Measurements from ENCODE around the gene SERPINF2. TPM values are rescaled to one million over a fixed set of nuclear protein-coding genes. Genes with fewer than 3 reads are reported as not detected.
A peak's percentile ranks its signal among the peaks of the same experiment; 100 is the strongest.

The SERPINF2 gene
- total and polyA plus RNA-seq, 2 donors, result 4.3 to 31.0 TPM

GRCh38 chr17:1753767-1754429 is 11.2 kb downstream of the SERPINF2 start:
- peaks cover 4 to 15% of the 10 kb centered on the region in 2 donors for H3K4me1 ChIP-seq (ENCODE audit: control insufficient read depth in 2 of 2, insufficient read depth in 2 of 2, low read length in 2 of 2)
- DNase-seq (ENCODE audit: low read depth in 6 of 9, low spot score in 9 of 9), result no peak

GRCh38 chr17:1754430-1755112 is 11.9 kb downstream of the SERPINF2 start:
- Histone ChIP-seq H3K27me3 (ENCODE audit: control insufficient read depth in 2 of 2, insufficient read depth in 1 of 2, low read length in 1 of 2) (peaks cover 0 to 3% of the 10 kb centered on the region in 2 donors), H3K27ac (ENCODE audit: low read depth in 1 of 2, low read length in 1 of 2) (no peak overlapping the region), H3K9me3 (ENCODE audit: control insufficient read depth in 2 of 2, insufficient read depth in 1 of 2, low read length in 1 of 2) (no peaks in the 10 kb centered on the region), H3K36me3 (ENCODE audit: control insufficient read depth in 2 of 2, insufficient read depth in 2 of 2, low read length in 1 of 2) (no peaks in the 10 kb centered on the region), H3K4me3 (ENCODE audit: low read length in 2 of 2) (no peak overlapping the region), H3K4me1 (ENCODE audit: control insufficient read depth in 2 of 2, insufficient read depth in 2 of 2, low read length in 2 of 2) (peaks cover 4 to 15% of the 10 kb centered on the region in 2 donors)
- WGBS, result 90% methylated on average over 25 of the region's 25 CpGs
- no peak for DNase-seq (ENCODE audit: low read depth in 6 of 9, low spot score in 9 of 9)

More at GRCh38 chr17:1753767-1754429, 11.2 kb downstream of the SERPINF2 start:
- WGBS, result 88% methylated on average over 23 of the region's 23 CpGs
- peaks cover 0 to 3% of the 10 kb centered on the region in 2 donors for H3K27me3 ChIP-seq (ENCODE audit: control insufficient read depth in 2 of 2, insufficient read depth in 1 of 2, low read length in 1 of 2)
- no peaks in the 10 kb centered on the region for H3K9me3 ChIP-seq (ENCODE audit: control insufficient read depth in 2 of 2, insufficient read depth in 1 of 2, low read length in 1 of 2)
- H3K36me3 ChIP-seq (ENCODE audit: control insufficient read depth in 2 of 2, insufficient read depth in 2 of 2, low read length in 1 of 2), result no peaks in the 10 kb centered on the region
- H3K27ac ChIP-seq (ENCODE audit: low read depth in 1 of 2, low read length in 1 of 2), result no peak overlapping the region
- H3K4me3 ChIP-seq (ENCODE audit: low read length in 2 of 2), result no peak overlapping the region

DNA sequence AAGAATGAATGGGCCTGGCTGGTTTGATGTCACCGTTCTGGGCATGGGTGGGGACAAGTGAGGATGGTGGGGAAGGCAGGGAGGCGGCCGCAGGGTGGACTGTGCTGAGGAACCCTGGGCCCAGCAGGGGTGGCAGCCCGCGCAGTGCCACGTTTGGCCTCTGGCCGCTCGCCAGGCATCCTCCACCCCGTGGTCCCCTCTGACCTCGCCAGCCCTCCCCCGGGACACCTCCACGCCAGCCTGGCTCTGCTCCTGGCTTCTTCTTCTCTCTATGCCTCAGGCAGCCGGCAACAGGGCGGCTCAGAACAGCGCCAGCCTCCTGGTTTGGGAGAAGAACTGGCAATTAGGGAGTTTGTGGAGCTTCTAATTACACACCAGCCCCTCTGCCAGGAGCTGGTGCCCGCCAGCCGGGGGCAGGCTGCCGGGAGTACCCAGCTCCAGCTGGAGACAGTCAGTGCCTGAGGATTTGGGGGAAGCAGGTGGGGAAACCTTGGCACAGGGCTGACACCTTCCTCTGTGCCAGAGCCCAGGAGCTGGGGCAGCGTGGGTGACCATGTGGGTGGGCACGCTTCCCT is 12.7 kb downstream of the SERPINF2 start:
- Histone ChIP-seq H3K9me3 (ENCODE audit: control insufficient read depth in 2 of 2, insufficient read depth in 1 of 2, low read length in 1 of 2) (no peaks in the 10 kb centered on the region), H3K27me3 (ENCODE audit: control insufficient read depth in 2 of 2, insufficient read depth in 1 of 2, low read length in 1 of 2) (peaks cover 0 to 3% of the 10 kb centered on the region in 2 donors), H3K36me3 (ENCODE audit: control insufficient read depth in 2 of 2, insufficient read depth in 2 of 2, low read length in 1 of 2) (no peaks in the 10 kb centered on the region), H3K27ac (ENCODE audit: low read depth in 1 of 2, low read length in 1 of 2) (no peak overlapping the region), H3K4me3 (ENCODE audit: low read length in 2 of 2) (no peak overlapping the region), H3K4me1 (ENCODE audit: control insufficient read depth in 2 of 2, insufficient read depth in 2 of 2, low read length in 2 of 2) (peaks cover 4 to 15% of the 10 kb centered on the region in 2 donors)
- no peak for DNase-seq (ENCODE audit: low read depth in 6 of 9, low spot score in 9 of 9)
- 94% methylated on average over 20 of the region's 20 CpGs for WGBS

- Histone ChIP-seq H3K9me3 (ENCODE audit: control insufficient read depth in 2 of 2, insufficient read depth in 1 of 2, low read length in 1 of 2) (no peaks in the 10 kb centered on the region), H3K27me3 (ENCODE audit: control insufficient read depth in 2 of 2, insufficient read depth in 1 of 2, low read length in 1 of 2) (peaks cover 0 to 3% of the 10 kb centered on the region in 2 donors), H3K4me3 (ENCODE audit: low read length in 2 of 2) (no peak overlapping the region), H3K27ac (ENCODE audit: low read depth in 1 of 2, low read length in 1 of 2) (no peak overlapping the region), H3K36me3 (ENCODE audit: control insufficient read depth in 2 of 2, insufficient read depth in 2 of 2, low read length in 1 of 2) (no peaks in the 10 kb centered on the region), H3K4me1 (ENCODE audit: control insufficient read depth in 2 of 2, insufficient read depth in 2 of 2, low read length in 2 of 2) (peaks cover 4 to 13% of the 10 kb centered on the region in 2 donors)
- WGBS, result 95% methylated on average over 17 of the region's 17 CpGs
- no peak for DNase-seq (ENCODE audit: low read depth in 6 of 9, low spot score in 9 of 9)
Measured at GRCh38 chr17:1755827-1756262, 13.2 kb downstream of the SERPINF2 start.

DNA sequence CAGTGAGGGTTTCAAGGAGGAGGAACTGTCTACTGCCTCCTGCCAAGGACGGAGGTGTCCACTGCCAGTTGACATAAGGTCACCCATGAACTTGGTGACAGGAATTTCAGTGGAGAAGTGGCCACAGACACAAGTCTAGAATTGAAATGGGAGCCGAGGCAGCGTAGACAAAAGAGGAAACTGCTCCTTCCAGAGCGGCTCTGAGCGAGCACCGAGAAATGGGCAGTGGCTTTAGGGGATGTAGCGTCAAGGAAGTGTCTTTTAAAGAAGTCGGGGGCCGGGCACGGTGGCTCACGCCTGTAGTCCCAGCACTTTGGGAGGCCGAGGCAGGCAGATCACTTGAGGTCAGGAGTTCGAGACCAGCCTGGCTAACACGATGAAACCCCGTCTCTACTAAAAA is 16.1 kb downstream of the SERPINF2 start:
- Histone ChIP-seq H3K27me3 (ENCODE audit: control insufficient read depth in 2 of 2, insufficient read depth in 1 of 2, low read length in 1 of 2) (peaks cover 0 to 3% of the 10 kb centered on the region in 2 donors), H3K36me3 (ENCODE audit: control insufficient read depth in 2 of 2, insufficient read depth in 2 of 2, low read length in 1 of 2) (no peaks in the 10 kb centered on the region), H3K4me1 (ENCODE audit: control insufficient read depth in 2 of 2, insufficient read depth in 2 of 2, low read length in 2 of 2) (peaks cover 19 to 21% of the 10 kb centered on the region in 2 donors), H3K27ac (ENCODE audit: low read depth in 1 of 2, low read length in 1 of 2) (no peak overlapping the region), H3K4me3 (ENCODE audit: low read length in 2 of 2) (no peak overlapping the region), H3K9me3 (ENCODE audit: control insufficient read depth in 2 of 2, insufficient read depth in 1 of 2, low read length in 1 of 2) (no peaks in the 10 kb centered on the region)
- DNase-seq (ENCODE audit: low read depth in 6 of 9, low spot score in 9 of 9), result no peak
- WGBS, result 56% methylated on average over 15 of the region's 15 CpGs

DNA sequence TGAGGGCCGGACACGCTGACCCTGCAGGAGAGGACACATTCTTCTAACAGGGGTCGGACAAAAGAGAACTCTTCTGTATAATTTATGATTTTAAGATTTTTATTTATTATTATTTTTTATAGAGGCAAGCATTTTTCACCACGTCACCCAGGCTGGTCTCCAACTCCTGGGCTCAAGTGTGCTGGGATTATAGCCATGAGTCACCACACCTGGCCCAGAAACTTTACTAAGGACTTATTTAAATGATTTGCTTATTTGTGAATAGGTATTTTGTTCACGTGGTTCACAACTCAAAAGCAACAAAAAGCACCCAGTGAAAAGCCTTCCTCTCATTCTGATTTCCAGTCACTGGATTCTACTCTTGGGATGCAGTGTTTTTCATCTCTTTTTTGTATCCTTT is 16.9 kb downstream of the SERPINF2 start:
- Histone ChIP-seq H3K4me1 (ENCODE audit: control insufficient read depth in 2 of 2, insufficient read depth in 2 of 2, low read length in 2 of 2) (peaks cover 24 to 29% of the 10 kb centered on the region in 2 donors), H3K36me3 (ENCODE audit: control insufficient read depth in 2 of 2, insufficient read depth in 2 of 2, low read length in 1 of 2) (no peaks in the 10 kb centered on the region), H3K27ac (ENCODE audit: low read depth in 1 of 2, low read length in 1 of 2) (no peak overlapping the region), H3K4me3 (ENCODE audit: low read length in 2 of 2) (no peak overlapping the region), H3K9me3 (ENCODE audit: control insufficient read depth in 2 of 2, insufficient read depth in 1 of 2, low read length in 1 of 2) (no peaks in the 10 kb centered on the region), H3K27me3 (ENCODE audit: control insufficient read depth in 2 of 2, insufficient read depth in 1 of 2, low read length in 1 of 2) (peaks cover 0 to 3% of the 10 kb centered on the region in 2 donors)
- 97% methylated on average over 5 of the region's 5 CpGs for WGBS
- no peak for DNase-seq (ENCODE audit: low read depth in 6 of 9, low spot score in 9 of 9)

GRCh38 chr17:1762233-1762900 is 19.7 kb downstream of the SERPINF2 start:
- no peak for DNase-seq (ENCODE audit: low read depth in 6 of 9, low spot score in 9 of 9)
- 83% methylated on average over 21 of the region's 21 CpGs for WGBS

DNA sequence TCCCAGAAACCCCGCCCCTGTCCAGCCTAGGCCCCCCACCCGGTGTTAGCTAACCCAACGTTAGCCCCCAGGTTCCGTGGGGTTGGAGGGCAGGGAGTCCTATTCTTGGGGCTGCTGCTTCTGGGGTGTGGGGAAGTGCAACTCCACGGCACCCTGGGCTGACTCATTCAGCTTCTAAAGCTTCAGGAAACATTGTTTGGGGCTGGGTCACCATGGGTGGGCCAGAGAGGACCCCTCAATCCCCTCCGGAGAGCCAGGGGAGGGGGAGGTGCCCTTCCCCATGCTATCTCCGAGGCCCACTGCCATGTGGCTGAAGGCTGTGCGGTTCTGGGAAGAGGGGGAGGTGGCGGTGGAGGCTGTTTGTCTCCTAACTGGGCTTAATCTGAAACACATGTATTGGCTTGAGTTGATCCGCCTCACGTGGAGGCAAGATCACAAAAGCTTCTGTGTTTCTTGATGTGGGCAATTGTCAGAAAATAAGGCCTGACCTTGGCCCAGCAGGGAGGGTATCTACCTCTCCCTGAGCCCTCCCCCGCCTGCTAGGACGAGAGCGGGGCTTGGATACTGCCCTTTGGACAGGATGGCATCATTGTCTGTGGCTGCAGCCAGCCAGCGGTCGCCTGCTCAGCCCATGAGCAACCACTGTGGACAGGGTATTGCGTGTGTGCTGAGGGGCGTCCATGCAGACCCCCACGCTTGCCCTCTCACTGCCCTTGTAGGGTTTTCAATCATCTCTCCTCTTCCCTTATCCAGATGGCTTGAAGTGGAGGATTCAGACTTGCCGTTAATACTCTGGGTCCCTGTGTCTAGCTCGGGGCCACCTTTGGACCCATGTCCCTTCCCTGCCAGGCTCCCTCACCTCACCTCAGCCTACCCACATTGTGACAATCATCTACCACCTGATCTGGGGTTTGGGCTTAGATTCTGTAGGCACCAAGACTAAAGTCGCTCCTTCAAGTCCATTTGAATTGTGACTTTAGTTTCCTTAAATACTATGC is 20.5 kb downstream of the SERPINF2 start:
- 67% methylated on average over 22 of the region's 22 CpGs for WGBS
- H3K27ac ChIP-seq (ENCODE audit: low read depth in 1 of 2, low read length in 1 of 2), result peak overlapping the region; percentile 88 to 90
- H3K9me3 ChIP-seq (ENCODE audit: control insufficient read depth in 2 of 2, insufficient read depth in 1 of 2, low read length in 1 of 2), result no peaks in the 10 kb centered on the region
- peaks cover 0 to 3% of the 10 kb centered on the region in 2 donors for H3K27me3 ChIP-seq (ENCODE audit: control insufficient read depth in 2 of 2, insufficient read depth in 1 of 2, low read length in 1 of 2)
- H3K4me3 ChIP-seq (ENCODE audit: low read length in 2 of 2), result peak overlapping the region; percentile 19 to 23
- no peaks in the 10 kb centered on the region for H3K36me3 ChIP-seq (ENCODE audit: control insufficient read depth in 2 of 2, insufficient read depth in 2 of 2, low read length in 1 of 2)
- DNase-seq (ENCODE audit: low read depth in 6 of 9, low spot score in 9 of 9), result peak in 1 of 9 donors; percentile 45
- peaks cover 26 to 44% of the 10 kb centered on the region in 2 donors for H3K4me1 ChIP-seq (ENCODE audit: control insufficient read depth in 2 of 2, insufficient read depth in 2 of 2, low read length in 2 of 2)

More at GRCh38 chr17:1762233-1762900, 19.7 kb downstream of the SERPINF2 start:
- peak overlapping the region; percentile 19 to 23 for H3K4me3 ChIP-seq (ENCODE audit: low read length in 2 of 2)
- peaks cover 26 to 44% of the 10 kb centered on the region in 2 donors for H3K4me1 ChIP-seq (ENCODE audit: control insufficient read depth in 2 of 2, insufficient read depth in 2 of 2, low read length in 2 of 2)
- H3K27me3 ChIP-seq (ENCODE audit: control insufficient read depth in 2 of 2, insufficient read depth in 1 of 2, low read length in 1 of 2), result peaks cover 0 to 3% of the 10 kb centered on the region in 2 donors
- peak overlapping the region; percentile 26 to 90 for H3K27ac ChIP-seq (ENCODE audit: low read depth in 1 of 2, low read length in 1 of 2)
- no peaks in the 10 kb centered on the region for H3K36me3 ChIP-seq (ENCODE audit: control insufficient read depth in 2 of 2, insufficient read depth in 2 of 2, low read length in 1 of 2)
- no peaks in the 10 kb centered on the region for H3K9me3 ChIP-seq (ENCODE audit: control insufficient read depth in 2 of 2, insufficient read depth in 1 of 2, low read length in 1 of 2)

All from thymus (tissue), 11 donors.